Esophagus squamous epithelium (tissue), 4 donors: ENCODE results near the gene RORC.

Source experiments
- POLR2A ChIP-seq, 4 donors: fragments of 450-650 bp; IDR thresholded peaks; one replicate each; pipeline ENCODE4 v1.6.1; 2017; ENCODE audit warnings: antibody characterized with exemption in 4 of 4, mild to moderate bottlenecking in 4 of 4, moderate library complexity in 3 of 4
- TF ChIP-seq, protein P1 (sequence below), 6 experiments: fragments of 450-650 bp in 4 of 6; fragments of 200-600 bp in 2 of 6; sonication (generic) in 2 of 6; IDR thresholded peaks; one replicate each; pipeline ENCODE4 v1.5.1; 2016 to 2019; ENCODE audit warnings: antibody characterized with exemption in 6 of 6, mild to moderate bottlenecking in 4 of 6, moderate library complexity in 4 of 6

GRCh38 chr1:151839082-151839412 is 7.4 kb upstream of the RORC start:
- TF ChIP-seq, protein P1, sequence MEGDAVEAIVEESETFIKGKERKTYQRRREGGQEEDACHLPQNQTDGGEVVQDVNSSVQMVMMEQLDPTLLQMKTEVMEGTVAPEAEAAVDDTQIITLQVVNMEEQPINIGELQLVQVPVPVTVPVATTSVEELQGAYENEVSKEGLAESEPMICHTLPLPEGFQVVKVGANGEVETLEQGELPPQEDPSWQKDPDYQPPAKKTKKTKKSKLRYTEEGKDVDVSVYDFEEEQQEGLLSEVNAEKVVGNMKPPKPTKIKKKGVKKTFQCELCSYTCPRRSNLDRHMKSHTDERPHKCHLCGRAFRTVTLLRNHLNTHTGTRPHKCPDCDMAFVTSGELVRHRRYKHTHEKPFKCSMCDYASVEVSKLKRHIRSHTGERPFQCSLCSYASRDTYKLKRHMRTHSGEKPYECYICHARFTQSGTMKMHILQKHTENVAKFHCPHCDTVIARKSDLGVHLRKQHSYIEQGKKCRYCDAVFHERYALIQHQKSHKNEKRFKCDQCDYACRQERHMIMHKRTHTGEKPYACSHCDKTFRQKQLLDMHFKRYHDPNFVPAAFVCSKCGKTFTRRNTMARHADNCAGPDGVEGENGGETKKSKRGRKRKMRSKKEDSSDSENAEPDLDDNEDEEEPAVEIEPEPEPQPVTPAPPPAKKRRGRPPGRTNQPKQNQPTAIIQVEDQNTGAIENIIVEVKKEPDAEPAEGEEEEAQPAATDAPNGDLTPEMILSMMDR (IDR thresholded peaks at IDR 0.05), result no peak
- TF ChIP-seq POLR2A (IDR thresholded peaks at IDR 0.05), result no peak
